ES-I3 (cell line): ENCODE data around the gene MFSD1.

ENCODE experiments used
- H3K36me3 ChIP-seq: 2 replicates; pipeline ENCODE4 v1.6.1; 2013; ENCODE audit warnings: mild to moderate bottlenecking, low read length, control low read depth, moderate library complexity; ENCODE audit not compliant: insufficient read depth
- H3K4me1 ChIP-seq: 2 replicates; pipeline ENCODE4 v1.6.1; 2013; ENCODE audit warnings: mild to moderate bottlenecking, control low read depth, low read length; ENCODE audit not compliant: insufficient read depth
- H3K9ac ChIP-seq: 2 replicates; pipeline ENCODE4 v1.6.1; 2013; ENCODE audit warnings: low read depth, mild to moderate bottlenecking, low read length, moderate library complexity
- H3K9me3 ChIP-seq: 2 replicates; pipeline ENCODE4 v1.6.1; 2013; ENCODE audit warnings: mild to moderate bottlenecking, low read length, moderate library complexity; ENCODE audit not compliant: control insufficient read depth, insufficient read depth

Gene MFSD1

DNA sequence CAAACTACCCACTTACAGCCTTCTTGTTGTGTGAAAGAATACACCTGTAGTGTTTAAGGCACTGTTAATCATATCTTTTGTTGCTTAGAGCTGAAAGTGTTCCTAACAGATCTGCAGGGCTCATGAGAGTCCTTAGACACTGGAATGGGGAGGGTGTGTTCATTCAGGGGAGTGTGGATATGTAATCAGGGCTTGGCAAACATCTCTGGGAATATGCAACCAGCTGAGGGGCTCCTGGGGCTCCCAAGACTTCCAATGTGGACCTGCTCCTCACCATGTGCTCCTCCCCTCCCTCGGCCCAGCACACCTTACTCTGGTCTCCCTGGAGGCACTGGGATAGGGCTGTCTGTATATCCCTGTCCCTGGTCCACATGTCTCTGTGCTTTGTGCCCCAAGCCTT lies 30.3 kb upstream of the MFSD1 start:
- Histone ChIP-seq H3K4me1 (peaks cover 4% of the 10 kb centered on the region; the same call in 1 of the 2 replicates), H3K36me3 (no peaks in the 10 kb centered on the region), H3K9me3 (no peaks in the 10 kb centered on the region), H3K9ac (no peak overlapping the region)

GRCh38 chr3:158771982-158772381 lies 29.9 kb upstream of the MFSD1 start:
- no peak overlapping the region for H3K9ac ChIP-seq

DNA sequence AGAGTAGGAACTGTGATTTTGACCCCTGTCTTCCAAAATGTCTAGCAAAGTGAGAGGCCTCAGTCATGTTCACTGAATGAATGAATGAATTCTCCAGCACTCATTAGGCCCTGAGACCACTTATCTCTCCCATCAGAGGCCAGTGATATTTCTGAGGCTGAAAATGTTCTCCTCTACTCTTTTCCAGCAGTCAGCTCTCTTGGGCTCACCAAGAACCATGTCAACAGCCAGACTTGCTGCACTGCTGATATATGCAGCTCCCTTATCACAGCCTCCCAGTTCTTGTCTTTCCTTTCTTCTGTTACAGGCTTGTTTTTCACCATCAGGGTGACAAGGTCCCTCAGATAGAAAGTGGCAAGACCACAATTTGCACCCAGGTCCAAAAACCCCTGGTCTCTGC lies 28.7 kb upstream of the MFSD1 start:
- Histone ChIP-seq H3K9me3 (no peaks in the 10 kb centered on the region), H3K4me1 (peaks cover 4% of the 10 kb centered on the region; the same call in 1 of the 2 replicates), H3K9ac (no peak overlapping the region), H3K36me3 (no peaks in the 10 kb centered on the region)

More at GRCh38 chr3:158771982-158772381, 29.9 kb upstream of the MFSD1 start:
- H3K9me3 ChIP-seq = no peaks in the 10 kb centered on the region
- H3K4me1 ChIP-seq = peaks cover 4% of the 10 kb centered on the region; the same call in 1 of the 2 replicates
- no peaks in the 10 kb centered on the region for H3K36me3 ChIP-seq

DNA sequence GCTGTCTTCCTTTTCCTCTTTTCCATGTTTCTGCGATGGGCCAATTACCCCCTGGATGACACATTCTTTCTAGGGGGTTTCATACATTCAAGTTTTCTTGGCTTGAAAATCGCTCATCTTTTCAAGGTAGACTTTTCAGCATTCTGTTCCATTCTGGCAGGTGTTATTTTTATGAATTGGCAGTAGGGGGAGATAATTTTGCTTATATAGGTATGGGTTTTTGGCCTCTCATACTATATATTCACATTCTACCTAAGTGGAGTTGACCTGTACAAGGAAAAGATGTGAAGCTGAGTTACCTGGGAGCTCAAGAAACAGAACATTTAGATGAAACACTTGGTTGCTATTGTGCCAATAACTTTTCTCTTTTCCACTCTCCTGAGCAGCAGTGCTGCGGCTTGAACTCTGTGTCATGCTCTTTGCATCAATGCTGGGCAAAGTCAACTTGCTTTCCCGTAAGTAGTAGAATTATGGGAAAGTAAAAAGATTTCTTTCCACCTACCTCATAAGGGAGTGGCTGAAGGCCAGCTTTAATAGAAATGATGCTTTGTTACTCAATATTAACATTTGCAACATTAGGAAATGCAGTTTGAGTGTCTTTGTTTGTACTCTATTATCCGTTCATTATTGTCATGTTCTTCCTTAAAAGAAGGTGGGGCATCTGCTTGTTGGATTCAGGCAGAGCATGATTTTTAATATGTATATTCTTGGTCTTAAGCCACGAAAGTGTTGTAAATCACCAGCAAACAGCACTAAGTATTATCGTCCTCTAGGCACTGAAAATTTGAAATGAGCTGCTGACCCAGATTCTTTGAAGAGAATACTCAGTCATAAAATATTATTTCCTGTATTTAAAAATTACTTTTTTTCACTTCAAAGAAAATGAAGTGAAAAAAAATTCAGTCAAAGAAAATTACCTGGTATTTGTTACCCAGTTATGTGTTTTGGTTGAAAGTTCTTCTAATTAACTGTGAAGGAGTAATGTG lies 27.7 kb upstream of the MFSD1 start:
- no peaks in the 10 kb centered on the region for H3K36me3 ChIP-seq
- H3K9ac ChIP-seq = no peak overlapping the region
- no peaks in the 10 kb centered on the region for H3K9me3 ChIP-seq
- no peaks in the 10 kb centered on the region; the same call in 1 of the 2 replicates for H3K4me1 ChIP-seq

GRCh38 chr3:158774965-158775364 lies 26.9 kb upstream of the MFSD1 start:
- no peaks in the 10 kb centered on the region for H3K9me3 ChIP-seq
- H3K4me1 ChIP-seq = no peaks in the 10 kb centered on the region; the same call in 1 of the 2 replicates
- no peaks in the 10 kb centered on the region for H3K36me3 ChIP-seq
- H3K9ac ChIP-seq = no peak overlapping the region

GRCh38 chr3:158775426-158776410 lies 26.1 kb upstream of the MFSD1 start:
- Histone ChIP-seq H3K4me1 (no peaks in the 10 kb centered on the region), H3K9me3 (no peaks in the 10 kb centered on the region), H3K36me3 (no peaks in the 10 kb centered on the region), H3K9ac (no peak overlapping the region)

GRCh38 chr3:158776531-158776930 lies 25.3 kb upstream of the MFSD1 start:
- no peaks in the 10 kb centered on the region for H3K4me1 ChIP-seq

GRCh38 chr3:158777161-158777873 lies 24.5 kb upstream of the MFSD1 start:
- H3K9me3 ChIP-seq = no peaks in the 10 kb centered on the region
- no peaks in the 10 kb centered on the region for H3K4me1 ChIP-seq
- no peaks in the 10 kb centered on the region for H3K36me3 ChIP-seq
- no peak overlapping the region for H3K9ac ChIP-seq

More at GRCh38 chr3:158776531-158776930, 25.3 kb upstream of the MFSD1 start:
- no peaks in the 10 kb centered on the region for H3K9me3 ChIP-seq
- no peak overlapping the region for H3K9ac ChIP-seq
- no peaks in the 10 kb centered on the region for H3K36me3 ChIP-seq

- Histone ChIP-seq H3K36me3 (no peaks in the 10 kb centered on the region), H3K9me3 (no peaks in the 10 kb centered on the region), H3K4me1 (no peaks in the 10 kb centered on the region), H3K9ac (no peak overlapping the region)
Measured at GRCh38 chr3:158780766-158781165, 21.1 kb upstream of the MFSD1 start.

DNA sequence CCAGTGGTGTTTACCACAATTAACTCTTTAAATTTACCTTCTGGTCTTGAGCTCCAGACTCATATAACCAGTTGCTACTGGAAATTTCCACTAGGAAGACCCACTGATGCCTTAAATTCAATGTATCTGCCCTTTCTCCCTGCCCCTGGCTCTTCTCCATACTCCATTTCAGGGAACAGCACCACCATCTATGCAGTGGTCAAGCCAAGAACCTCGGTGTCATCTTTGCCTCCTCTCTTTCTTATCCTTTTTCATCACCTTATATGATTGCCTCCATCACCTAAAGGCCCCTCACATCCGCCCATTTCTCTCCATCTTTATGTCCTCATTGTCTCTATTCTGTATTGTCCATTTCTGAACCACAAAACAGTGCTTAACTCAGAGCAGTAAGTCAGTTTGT lies 20.7 kb upstream of the MFSD1 start:
- H3K4me1 ChIP-seq = no peaks in the 10 kb centered on the region
- H3K9ac ChIP-seq = no peak overlapping the region
- H3K9me3 ChIP-seq = no peaks in the 10 kb centered on the region

DNA sequence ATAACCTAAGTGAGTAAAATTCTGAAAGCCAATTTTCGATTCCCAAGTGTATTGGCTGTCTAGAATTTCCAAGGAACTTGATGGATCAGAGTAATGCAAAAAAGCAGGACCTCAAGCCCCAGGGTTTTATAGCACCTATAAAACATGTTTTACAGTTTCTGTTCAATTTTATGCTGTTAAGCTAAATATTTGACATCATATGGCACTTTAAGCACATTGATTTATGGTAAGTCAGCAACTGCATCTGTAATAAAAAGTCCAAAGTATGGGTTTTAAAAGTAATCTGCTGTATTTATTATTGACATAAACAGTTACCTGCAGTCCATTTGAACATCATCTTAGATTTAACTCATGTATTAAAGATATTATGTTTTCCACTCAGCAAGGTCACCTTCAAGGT lies 20.0 kb upstream of the MFSD1 start:
- H3K36me3 ChIP-seq = no peaks in the 10 kb centered on the region
- no peak overlapping the region for H3K9ac ChIP-seq
- H3K4me1 ChIP-seq = no peaks in the 10 kb centered on the region
- no peaks in the 10 kb centered on the region for H3K9me3 ChIP-seq

More for the DNA sequence above, 20.7 kb upstream of the MFSD1 start:
- no peaks in the 10 kb centered on the region for H3K36me3 ChIP-seq

- no peaks in the 10 kb centered on the region for H3K36me3 ChIP-seq
- no peaks in the 10 kb centered on the region for H3K9me3 ChIP-seq
- no peaks in the 10 kb centered on the region for H3K4me1 ChIP-seq
- H3K9ac ChIP-seq = no peak overlapping the region
Measured at GRCh38 chr3:158782283-158782989, 19.4 kb upstream of the MFSD1 start.

GRCh38 chr3:158783051-158783450 lies 18.8 kb upstream of the MFSD1 start:
- H3K9me3 ChIP-seq = no peaks in the 10 kb centered on the region
- H3K4me1 ChIP-seq = no peaks in the 10 kb centered on the region
- no peaks in the 10 kb centered on the region for H3K36me3 ChIP-seq
- H3K9ac ChIP-seq = no peak overlapping the region
